ENCODE results near the gene KCNQ1.

The KCNQ1 gene

DNA sequence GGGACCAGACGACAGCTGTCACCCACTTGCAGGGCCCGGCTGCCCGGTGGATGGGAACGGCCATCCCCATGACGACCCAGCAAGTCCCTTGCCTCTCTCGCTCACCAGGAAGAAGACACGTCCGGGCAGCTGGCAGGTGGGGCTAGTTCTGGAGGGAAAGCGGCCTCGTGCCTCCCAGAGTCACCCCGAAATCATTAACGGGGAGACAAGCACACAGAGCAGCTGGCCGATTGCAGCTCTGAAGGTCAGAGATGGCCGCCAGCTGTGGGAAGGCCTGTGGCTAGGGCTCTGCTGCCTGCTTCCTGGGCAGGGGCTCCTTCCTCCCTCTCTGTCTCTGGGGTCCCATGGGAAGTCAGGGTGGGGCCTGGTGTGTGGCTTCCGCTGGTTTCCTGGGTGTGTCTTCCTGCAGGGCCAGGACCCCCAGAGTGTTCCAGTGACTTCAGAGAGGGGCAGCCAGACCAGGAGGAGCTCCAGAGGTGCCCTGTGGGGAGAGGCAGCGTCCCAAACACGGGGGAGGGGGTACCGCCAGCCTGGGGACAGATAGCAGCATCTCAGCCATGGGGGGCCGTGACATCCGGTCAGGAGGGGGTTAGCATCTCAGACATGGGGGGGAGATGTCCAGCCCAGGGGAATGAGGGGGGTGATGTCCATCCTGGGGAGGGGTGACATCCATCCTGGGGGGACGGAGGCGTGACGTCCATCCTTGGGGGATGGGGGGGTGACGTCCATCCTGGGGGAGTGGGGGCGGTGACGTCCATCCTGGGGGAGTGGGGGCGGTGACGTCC lies 114.9 kb downstream of the KCNQ1 start:
- DNase-seq: peak; percentile 49

GRCh38 chr11:2561696-2562581 lies 117.1 kb downstream of the KCNQ1 start:
- DNase-seq: peak; percentile 60

- DNase-seq: no peak
These were observed 118.0 kb downstream of the KCNQ1 start for GRCh38 chr11:2562890-2563212.

- DNase-seq: peak; percentile 54
These were observed 118.6 kb downstream of the KCNQ1 start for GRCh38 chr11:2563213-2564007.

DNA sequence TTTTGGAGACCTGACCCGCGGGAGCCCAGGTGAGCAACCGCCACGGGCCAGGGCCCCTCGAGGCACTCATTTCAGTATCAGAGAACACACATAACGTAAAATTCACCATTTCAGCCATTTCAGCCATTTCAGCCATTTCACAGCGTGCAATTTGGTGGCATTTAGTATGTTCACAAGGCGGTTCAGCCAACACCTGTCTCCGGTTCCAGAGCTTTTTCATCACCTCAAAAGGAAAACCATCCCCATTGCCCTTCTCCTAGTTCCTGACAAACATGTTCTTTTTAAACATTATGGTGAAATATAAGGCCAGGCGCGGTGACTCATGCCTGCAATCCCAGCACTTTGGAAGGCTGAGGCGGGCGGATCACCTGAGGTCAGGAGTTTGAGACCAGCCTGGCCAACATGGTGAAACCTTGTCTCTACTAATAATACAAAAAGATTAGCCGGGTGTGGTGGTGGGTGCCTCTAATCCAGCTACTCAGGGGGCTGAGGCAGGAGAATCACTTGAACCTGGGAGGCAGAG lies 119.3 kb downstream of the KCNQ1 start:
- peak; percentile 31 for DNase-seq

- no peak for DNase-seq
These were observed 120.0 kb downstream of the KCNQ1 start for GRCh38 chr11:2564588-2565425.

- DNase-seq: peak; percentile 61
These were observed 120.8 kb downstream of the KCNQ1 start for GRCh38 chr11:2565447-2566222.

GRCh38 chr11:2566223-2567025 lies 121.6 kb downstream of the KCNQ1 start:
- peak; percentile 49 for DNase-seq

GRCh38 chr11:2567026-2567671 lies 122.3 kb downstream of the KCNQ1 start:
- DNase-seq: peak; percentile 58

DNA sequence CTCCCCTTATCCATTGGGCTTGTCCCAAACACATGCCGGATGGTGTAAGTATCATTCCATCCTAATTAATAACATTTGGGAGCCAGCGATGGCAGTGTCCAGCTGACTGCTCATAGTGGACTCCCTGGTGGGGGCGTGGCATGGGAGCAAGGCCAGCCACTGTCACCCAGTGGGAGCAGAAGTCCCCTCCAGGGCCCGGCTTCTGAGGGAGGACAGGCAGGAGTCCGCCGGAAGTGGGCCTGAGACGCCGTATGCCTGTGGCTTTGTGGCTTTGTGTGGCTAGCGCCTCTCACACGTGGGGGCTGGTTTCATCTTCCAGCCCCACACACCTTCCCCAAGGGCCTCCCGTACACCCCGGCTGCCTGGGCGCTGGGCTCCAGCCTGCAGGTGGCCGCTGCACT lies 124.5 kb downstream of the KCNQ1 start:
- no peak for DNase-seq

DNA sequence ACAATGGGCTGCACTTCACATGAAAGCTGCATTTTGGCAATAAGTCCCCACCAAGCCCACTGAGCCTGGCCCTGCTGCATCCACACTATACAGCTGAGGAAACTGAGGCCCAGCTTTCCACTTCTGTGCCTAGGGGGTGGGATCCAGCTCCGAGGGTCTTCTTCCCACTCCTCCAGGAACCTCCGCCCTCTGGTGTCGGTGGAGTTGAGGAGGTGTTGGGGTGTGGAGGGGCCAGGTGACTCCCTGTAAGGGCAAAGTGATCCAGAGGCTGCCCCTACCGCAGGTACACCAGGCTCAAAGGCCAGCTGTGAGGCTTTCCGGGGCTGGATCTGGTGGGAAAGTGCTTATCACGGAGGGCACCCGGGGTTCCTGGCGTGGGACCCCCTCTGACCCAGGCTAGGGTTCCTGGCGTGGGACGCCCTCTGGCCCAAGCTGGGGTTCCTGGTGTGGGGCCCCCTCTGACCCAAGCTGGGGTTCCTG lies 125.0 kb downstream of the KCNQ1 start:
- DNase-seq: peak; percentile 58

DNA sequence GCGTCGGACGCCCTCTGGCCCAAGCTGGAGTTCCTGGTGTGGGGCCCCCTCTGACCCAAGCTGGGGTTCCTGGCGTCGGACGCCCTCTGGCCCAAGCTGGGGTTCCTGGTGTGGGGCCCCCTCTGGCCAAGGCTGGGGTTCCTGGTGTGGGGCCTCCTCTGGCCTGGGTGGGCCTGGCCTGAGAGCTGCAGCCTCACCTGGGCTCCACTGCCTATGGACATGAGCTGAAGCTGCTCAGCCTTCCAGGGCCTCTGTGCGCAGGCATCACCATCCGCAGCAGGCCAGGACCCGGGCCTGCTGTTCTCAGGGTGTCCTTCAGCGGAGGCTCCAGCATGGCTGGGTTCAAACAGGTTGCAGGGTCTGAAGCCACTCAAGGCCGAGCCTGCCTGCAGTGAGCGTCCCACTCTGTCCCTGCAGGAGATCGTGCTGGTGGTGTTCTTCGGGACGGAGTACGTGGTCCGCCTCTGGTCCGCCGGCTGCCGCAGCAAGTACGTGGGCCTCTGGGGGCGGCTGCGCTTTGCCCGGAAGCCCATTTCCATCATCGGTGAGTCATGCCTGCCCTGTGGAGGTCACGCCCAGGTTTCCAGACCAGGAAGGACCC lies 125.5 kb downstream of the KCNQ1 start:
- DNase-seq: peak; percentile 52

DNA sequence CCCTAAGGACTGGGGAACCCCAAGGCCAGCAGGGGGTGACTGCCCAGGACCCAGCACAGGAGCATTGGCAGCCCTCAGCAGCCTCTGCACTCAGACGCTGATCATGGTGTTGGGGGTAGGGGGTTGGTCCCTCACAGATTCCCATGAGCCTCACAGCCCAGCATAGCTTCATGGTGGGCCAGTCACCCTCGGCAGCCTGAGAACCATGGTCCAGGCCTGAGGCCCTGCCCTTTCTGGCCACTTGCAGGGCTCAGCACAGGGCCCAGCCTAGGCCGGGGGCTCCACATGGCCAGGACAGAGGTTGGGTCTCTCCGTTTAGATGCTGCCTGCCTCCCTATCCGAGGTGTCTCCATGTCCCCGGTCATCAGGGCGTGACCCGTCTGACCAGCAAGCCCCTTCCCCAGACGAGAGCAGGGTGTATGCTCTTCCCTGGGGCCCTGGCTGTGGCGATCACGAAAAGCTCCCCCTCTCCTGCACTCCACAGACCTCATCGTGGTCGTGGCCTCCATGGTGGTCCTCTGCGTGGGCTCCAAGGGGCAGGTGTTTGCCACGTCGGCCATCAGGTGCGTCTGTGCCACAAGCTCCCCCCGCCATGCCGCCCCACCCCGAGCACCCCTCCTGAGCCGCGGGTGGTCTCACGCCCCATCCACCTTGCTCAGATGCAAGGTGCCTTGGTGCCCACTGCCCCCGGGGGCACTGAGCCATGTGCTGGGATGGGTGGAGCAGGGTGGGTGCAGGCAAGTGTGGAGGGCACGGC lies 126.2 kb downstream of the KCNQ1 start:
- peak; percentile 36 for DNase-seq

GRCh38 chr11:2571598-2572281 lies 126.9 kb downstream of the KCNQ1 start:
- no peak for DNase-seq

DNA sequence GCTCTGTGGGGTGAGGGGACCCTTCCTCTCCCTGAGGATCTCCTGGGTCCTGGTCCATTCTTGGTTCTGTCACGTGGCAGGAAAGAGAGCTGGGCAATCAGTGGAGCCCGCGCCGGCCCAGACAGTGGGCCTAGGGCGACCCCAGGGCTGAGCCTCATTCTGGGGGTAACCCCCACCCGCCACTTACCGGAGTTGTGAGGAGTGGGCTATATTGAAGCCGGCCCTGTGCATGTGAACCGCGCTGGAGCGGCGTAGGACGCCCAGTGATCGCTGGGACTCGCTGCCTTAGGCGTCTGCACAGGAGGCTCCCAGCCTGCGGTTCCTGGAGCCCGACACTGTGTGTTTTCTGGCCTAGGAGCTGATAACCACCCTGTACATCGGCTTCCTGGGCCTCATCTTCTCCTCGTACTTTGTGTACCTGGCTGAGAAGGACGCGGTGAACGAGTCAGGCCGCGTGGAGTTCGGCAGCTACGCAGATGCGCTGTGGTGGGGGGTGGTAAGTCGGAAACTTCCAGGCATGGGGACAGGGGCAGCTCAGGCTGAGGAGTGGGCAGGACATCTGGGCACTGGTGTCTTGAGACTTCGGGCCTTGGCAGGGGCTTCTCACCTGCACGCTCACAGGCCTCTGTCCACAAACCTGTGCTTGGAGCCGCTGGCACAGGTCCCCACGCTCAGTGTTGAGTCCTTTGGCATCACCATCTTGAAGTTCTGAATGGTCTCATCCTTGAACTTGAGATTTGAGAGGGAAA lies 127.9 kb downstream of the KCNQ1 start:
- peak; percentile 47 for DNase-seq

DNA sequence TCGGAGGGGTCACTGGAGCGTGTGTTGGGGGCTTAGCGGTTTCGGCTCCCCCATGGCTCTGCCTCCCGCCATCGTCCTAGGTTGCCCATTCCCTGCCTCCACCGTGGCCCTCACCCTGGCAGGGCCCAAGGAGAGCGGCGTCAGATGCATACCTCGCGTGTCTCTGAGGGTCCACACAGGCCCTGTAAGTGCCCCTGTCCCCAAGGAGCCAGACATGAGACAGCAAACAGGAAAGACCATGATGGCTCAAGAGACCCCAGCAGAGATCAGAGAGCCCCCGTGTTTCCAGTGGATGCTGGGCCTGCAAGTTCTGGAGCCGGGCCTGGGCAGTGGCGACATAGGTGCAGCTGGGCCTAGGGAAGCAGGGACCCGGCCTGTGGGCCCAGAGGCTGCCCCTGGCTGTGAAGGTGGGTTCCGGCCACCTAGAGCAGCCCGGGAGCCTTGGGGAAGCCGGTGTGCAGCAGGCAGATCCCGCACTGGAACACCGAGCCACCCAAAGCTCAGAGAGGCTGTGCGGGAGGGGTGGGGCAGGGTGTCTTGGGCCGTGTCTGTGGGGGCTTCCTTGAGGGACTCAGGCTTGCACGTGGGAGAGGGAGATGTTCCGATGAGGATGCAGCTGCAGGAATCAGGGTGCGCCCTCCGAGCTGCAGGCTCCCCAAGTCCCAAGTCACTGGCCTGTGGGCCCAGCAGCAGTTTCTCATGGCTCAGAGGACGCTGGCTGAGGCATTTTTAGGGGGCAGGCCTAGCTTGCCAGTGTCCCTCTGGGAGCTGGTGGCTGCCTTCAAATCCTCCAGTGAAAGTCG lies 128.6 kb downstream of the KCNQ1 start:
- DNase-seq: peak; percentile 55
